Mucosa of rectum (tissue), 2 donors: ENCODE measurements around the gene TUBB1.

Experiments used
- H3K27ac ChIP-seq, 2 donors: one replicate each; pipeline ENCODE4 v1.7.0; 2013; ENCODE audit warnings: inconsistent platforms in 2 of 2, low read depth in 2 of 2, low read length in 2 of 2
- H3K27me3 ChIP-seq, 2 donors: one replicate each; pipeline ENCODE4 v1.7.0; 2013; ENCODE audit warnings: low read length in 2 of 2; ENCODE audit not compliant: control insufficient read depth in 2 of 2, insufficient read depth in 2 of 2
- H3K36me3 ChIP-seq, 2 donors: one replicate each; pipeline ENCODE4 v1.7.0; 2013; ENCODE audit warnings: low read length in 2 of 2; ENCODE audit not compliant: control insufficient read depth in 2 of 2, insufficient read depth in 2 of 2
- H3K4me1 ChIP-seq, 2 donors: one replicate each; pipeline ENCODE4 v1.7.0; 2013; ENCODE audit warnings: low read length in 2 of 2, mild to moderate bottlenecking in 1 of 2; ENCODE audit not compliant: control insufficient read depth in 2 of 2, insufficient read depth in 2 of 2
- H3K4me3 ChIP-seq, 2 donors: one replicate each; pipeline ENCODE4 v1.7.0; 2013; ENCODE audit warnings: low read length in 2 of 2
- H3K9ac ChIP-seq, 2 donors: one replicate each; pipeline ENCODE4 v1.7.0; 2013; ENCODE audit warnings: low read length in 2 of 2, low read depth in 1 of 2, mild to moderate bottlenecking in 1 of 2
- H3K9me3 ChIP-seq, 2 donors: one replicate each; pipeline ENCODE4 v1.7.0; 2013; ENCODE audit warnings: low read length in 2 of 2; ENCODE audit not compliant: control insufficient read depth in 2 of 2
- donor health status: healthy.
- donor health status: Normal muscosa, but diverticular disease.

TUBB1 gene

DNA sequence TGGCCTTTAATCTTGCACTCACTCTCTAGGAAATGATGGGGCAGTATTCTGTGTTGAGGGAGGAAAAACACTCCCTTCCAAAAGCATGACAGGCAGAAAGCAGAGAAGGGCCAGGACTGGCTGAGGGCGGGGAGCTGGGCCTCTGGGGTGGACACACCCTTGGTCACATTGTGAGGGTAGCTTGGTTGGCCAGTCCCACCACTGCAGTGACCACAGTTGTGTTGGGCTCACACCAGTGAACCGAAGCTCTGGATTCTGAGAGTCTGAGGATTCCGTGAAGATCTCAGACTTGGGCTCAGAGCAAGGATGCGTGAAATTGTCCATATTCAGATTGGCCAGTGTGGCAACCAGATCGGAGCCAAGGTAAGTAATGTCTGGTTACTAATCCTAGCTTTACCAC, at the start of gene TUBB1:
Gene TUBB1, plus strand, starts transcription at position 213 of the 400 bp plus-strand sequence. Its CDS starts 94 bp downstream, at position 307.
- Histone ChIP-seq H3K9ac (no peak within 1 kb of the TSS), H3K36me3 (peaks cover 11 to 17% of the 10 kb centered on the region in 2 donors), H3K9me3 (no peaks in the 10 kb centered on the region), H3K4me1 (peaks cover 0 to under 1% of the 10 kb centered on the region in 2 donors), H3K27me3 (no peaks in the 10 kb centered on the region), H3K27ac (no peak within 1 kb of the TSS), H3K4me3 (no peak within 1 kb of the TSS)

DNA sequence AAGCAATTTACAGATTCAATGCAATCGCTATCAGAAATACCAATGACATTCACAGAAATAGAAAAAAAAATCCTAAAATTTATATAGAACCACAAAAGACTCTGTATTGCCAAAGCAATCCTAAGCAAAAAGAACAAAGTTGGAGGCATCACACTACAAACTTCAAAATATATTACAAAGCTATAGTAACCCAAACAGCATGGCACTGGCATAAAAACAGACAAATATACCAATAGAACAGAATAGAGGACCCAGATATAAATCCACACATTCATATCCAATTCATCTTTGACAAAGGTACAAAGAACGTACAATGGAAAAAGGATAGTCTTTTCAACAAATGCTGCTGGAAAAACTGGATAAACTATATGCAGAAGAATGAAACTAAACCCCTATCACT, 49.8 kb upstream of the TUBB1 start:
- Histone ChIP-seq H3K4me1 (no peaks in the 10 kb centered on the region), H3K27me3 (peaks cover 0 to 3% of the 10 kb centered on the region in 2 donors), H3K9ac (no peak overlapping the region), H3K36me3 (no peaks in the 10 kb centered on the region), H3K9me3 (no peaks in the 10 kb centered on the region), H3K27ac (no peak overlapping the region), H3K4me3 (no peak overlapping the region)

DNA sequence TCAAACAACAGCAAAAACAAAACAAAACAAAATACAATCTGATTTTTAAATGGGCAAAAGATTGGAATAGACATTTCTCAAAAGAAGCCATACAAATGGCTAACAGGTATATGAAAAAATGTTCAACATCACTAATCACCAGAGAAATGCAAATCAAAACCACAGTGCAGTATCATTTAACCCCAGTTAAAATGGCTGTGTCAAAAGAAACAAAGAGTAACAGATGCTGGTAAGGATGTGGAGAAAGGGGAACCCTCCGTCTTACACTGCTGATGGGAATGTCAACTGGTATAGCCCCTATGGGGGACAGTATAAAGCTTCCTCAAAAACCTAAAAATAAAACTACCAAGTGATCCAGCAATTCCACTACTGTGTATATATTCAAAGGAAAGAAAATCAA, 49.1 kb upstream of the TUBB1 start:
- Histone ChIP-seq H3K36me3 (no peaks in the 10 kb centered on the region), H3K9ac (no peak overlapping the region), H3K27me3 (peaks cover 0 to 3% of the 10 kb centered on the region in 2 donors), H3K27ac (no peak overlapping the region), H3K4me1 (no peaks in the 10 kb centered on the region), H3K9me3 (no peaks in the 10 kb centered on the region), H3K4me3 (no peak overlapping the region)

- H3K4me1 ChIP-seq: no peaks in the 10 kb centered on the region
- no peak overlapping the region for H3K27ac ChIP-seq
- no peaks in the 10 kb centered on the region for H3K36me3 ChIP-seq
- no peak overlapping the region for H3K4me3 ChIP-seq
- no peak overlapping the region for H3K9ac ChIP-seq
- H3K9me3 ChIP-seq: no peaks in the 10 kb centered on the region
- H3K27me3 ChIP-seq: peaks cover 0 to 3% of the 10 kb centered on the region in 2 donors
These were observed 47.8 kb upstream of the TUBB1 start for GRCh38 chr20:58971429-58971828.

DNA sequence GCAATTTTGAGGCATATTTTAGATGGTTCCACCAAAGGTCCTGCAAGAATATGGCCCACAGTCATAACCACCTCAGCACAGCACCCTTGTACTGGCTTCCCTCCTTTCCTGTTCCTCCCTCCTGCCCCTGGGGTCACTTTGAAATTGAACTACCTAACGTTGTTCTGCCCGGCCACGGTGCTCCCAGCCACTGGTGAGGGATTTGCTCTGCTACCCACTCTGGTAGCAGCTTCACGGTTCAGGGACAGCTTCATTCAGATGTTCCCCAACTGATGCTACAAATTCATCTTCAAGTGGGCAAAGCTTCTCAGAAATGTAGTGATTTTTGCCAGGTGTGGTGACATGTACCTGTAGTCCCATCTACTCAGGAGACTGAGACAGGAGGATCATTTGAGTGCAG, 46.0 kb upstream of the TUBB1 start:
- H3K27me3 ChIP-seq: no peaks in the 10 kb centered on the region
- no peaks in the 10 kb centered on the region for H3K9me3 ChIP-seq
- H3K36me3 ChIP-seq: no peaks in the 10 kb centered on the region
- H3K9ac ChIP-seq: no peak overlapping the region
- no peak overlapping the region for H3K4me3 ChIP-seq
- H3K27ac ChIP-seq: no peak overlapping the region
- no peaks in the 10 kb centered on the region for H3K4me1 ChIP-seq

DNA sequence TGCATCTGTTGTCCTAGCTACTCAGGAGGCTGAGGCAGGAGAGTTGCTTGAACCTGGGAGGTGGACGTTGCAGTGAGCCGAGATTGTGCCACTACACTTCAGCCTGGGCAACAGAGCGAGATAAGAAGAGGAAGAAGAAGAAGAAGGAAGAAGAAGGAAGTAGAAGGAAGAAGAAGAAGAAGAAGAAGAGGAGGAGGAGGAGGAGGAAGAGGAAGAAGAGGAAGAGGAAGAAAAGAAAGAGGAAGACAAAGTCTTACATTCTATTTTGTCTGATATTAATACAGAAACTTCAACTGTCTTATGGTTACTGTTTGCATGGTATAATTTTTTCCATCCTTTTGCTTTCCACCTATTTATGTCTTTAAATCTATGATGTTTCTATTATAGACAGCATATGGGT, 45.4 kb upstream of the TUBB1 start:
- Histone ChIP-seq H3K27ac (no peak overlapping the region), H3K4me3 (no peak overlapping the region), H3K9me3 (no peaks in the 10 kb centered on the region), H3K27me3 (no peaks in the 10 kb centered on the region), H3K4me1 (no peaks in the 10 kb centered on the region), H3K9ac (no peak overlapping the region), H3K36me3 (no peaks in the 10 kb centered on the region)

DNA sequence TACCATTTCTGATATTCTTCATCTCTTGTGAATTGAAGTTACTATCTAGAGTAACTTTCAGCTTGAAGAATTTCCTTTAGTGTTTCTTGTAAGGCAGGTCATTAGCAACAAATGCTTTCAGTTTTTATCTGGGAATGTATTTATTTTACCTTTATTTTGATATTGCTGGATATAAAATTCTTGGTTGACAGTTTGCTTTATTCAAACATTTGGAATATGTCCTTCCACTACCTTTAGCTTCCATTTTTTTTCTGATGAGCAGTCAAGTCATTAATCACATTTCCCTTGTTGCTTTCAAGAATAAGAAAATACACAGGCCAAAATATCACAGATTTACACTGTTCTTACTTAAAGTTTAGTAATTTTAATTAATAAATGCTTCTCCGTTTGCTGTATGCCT, 43.9 kb upstream of the TUBB1 start:
- Histone ChIP-seq H3K9ac (no peak overlapping the region), H3K4me3 (no peak overlapping the region), H3K4me1 (no peaks in the 10 kb centered on the region), H3K27me3 (no peaks in the 10 kb centered on the region), H3K9me3 (no peaks in the 10 kb centered on the region), H3K27ac (no peak overlapping the region), H3K36me3 (no peaks in the 10 kb centered on the region)

DNA sequence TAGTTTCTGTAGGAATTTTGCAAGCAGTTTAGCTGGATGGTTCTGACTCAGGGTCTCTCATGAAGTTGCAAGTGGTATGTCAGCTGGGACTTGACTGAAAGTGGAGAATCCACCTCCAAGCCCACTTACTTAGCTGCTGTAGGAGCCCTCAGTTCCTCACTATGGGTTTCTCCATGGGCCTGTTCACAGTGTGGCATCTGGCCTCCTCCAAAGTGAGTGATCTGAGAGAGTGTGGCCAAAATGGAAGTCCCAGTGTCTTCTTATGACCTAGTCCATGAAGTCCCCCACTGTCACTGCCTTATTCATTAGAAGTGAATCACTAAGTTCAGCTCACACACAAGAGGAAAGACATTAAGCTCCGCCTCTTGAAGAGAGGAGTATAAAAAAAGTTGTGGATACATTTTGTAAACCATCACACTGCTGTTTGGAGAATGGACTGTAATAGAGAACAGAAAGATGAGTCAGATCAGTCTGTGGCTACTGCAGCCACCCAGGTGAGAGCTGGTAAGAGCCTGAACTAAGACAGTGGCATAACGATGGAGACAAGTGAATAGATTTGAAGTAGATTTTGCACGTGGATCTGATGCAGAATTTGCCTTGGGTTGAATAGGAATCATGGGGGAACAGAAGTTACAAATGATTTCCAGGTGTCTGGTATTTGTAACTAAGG, 43.0 kb upstream of the TUBB1 start:
- no peaks in the 10 kb centered on the region for H3K4me1 ChIP-seq
- H3K4me3 ChIP-seq: no peak overlapping the region
- no peak overlapping the region for H3K27ac ChIP-seq
- no peaks in the 10 kb centered on the region for H3K9me3 ChIP-seq
- no peak overlapping the region for H3K9ac ChIP-seq
- no peaks in the 10 kb centered on the region for H3K36me3 ChIP-seq
- no peaks in the 10 kb centered on the region for H3K27me3 ChIP-seq

GRCh38 chr20:58978351-58979190, 40.7 kb upstream of the TUBB1 start:
- no peak overlapping the region for H3K27ac ChIP-seq
- H3K4me1 ChIP-seq: peaks cover 8% of the 10 kb centered on the region in 2 donors
- H3K9ac ChIP-seq: no peak overlapping the region
- H3K9me3 ChIP-seq: no peaks in the 10 kb centered on the region
- no peaks in the 10 kb centered on the region for H3K27me3 ChIP-seq
- no peak overlapping the region for H3K4me3 ChIP-seq
- no peaks in the 10 kb centered on the region for H3K36me3 ChIP-seq
